GM12878 (cell line): Measurements from ENCODE around the gene CCNJL. TPM values are rescaled to one million over a fixed set of nuclear protein-coding genes. Genes with fewer than 3 reads are reported as not detected.
A peak's percentile ranks its signal among the peaks of the same experiment; 100 is the strongest.

ENCODE experiments used
- ATAC-seq: fragments of 200-7000 bp; cut with Tn5 transposase; 3 replicates; pipeline ENCODE4 v1.9.1; 2020; ENCODE audit warnings: mild to moderate bottlenecking, moderate library complexity
- BruUV-seq: library from RNA; stranded (reverse); fragments of 400-500 nt; replicated peaks from 2 replicates; lab custom pipeline; 2021; lab: Mats Ljungman, UMichigan
- CTCF ChIA-PET: fragments of 300-600 bp; sonication (Branson Sonifier 250); formaldehyde crosslinking; extraction: SDS; loops from one replicate; lab custom pipeline; 2021; ENCODE audit warnings: inconsistent platforms; lab: Yijun Ruan, JAX
- POLR2A ChIA-PET: fragments of 350-600 bp; formaldehyde crosslinking; extraction: SDS; loops from one replicate; lab custom pipeline; 2021; ENCODE audit warnings: inconsistent platforms; lab: Charles Lee
- RAD21 ChIA-PET: fragments of 300-600 bp; sonication (Branson Sonifier 250); formaldehyde crosslinking; loops from one replicate; lab custom pipeline; 2023; ENCODE audit warnings: antibody characterized with exemption; ENCODE audit not compliant: unreplicated experiment; lab: Charles Lee
- SMC1A ChIA-PET: fragments of 300-600 bp; sonication (Branson Sonifier 250); formaldehyde crosslinking; loops from one replicate; lab custom pipeline; 2023; ENCODE audit not compliant: unreplicated experiment, uncharacterized antibody; lab: Charles Lee
- DNase-seq: peaks from one replicate; pipeline ENCODE4 v3.0.0-alpha.2; 2011; ENCODE audit warnings: low read depth, low spot score
- FAIRE-seq: peaks from 3 replicates; lab custom pipeline; 2011; peaks lifted over from hg19 to GRCh38; lab: Jason Lieb, UNC
- H2AFZ ChIP-seq: 2 replicates; pipeline ENCODE4 v1.6.0; 2011; ENCODE audit warnings: low read depth, low read length, control low read depth; ENCODE audit not compliant: control insufficient read depth
- H3K27ac ChIP-seq: 2 replicates; pipeline ENCODE4 v1.5.1; 2011; ENCODE audit warnings: control low read depth; ENCODE audit not compliant: control insufficient read depth, insufficient read depth
- H3K27me3 ChIP-seq, 2 experiments: replicated peaks in 1 of 2; 2 replicates each; pipeline versions ENCODE4 v1.6.0 to v1.6.1; 2011; ENCODE audit warnings: low read length in 1 of 2; ENCODE audit not compliant: control insufficient read depth in 2 of 2, insufficient read depth in 2 of 2
- H3K36me3 ChIP-seq, 2 experiments: 2 replicates each; pipeline ENCODE4 v1.5.1; 2011; ENCODE audit warnings: low read length in 1 of 2; ENCODE audit not compliant: control insufficient read depth in 2 of 2, insufficient read depth in 2 of 2
- H3K4me1 ChIP-seq: 2 replicates; pipeline ENCODE4 v1.6.1; 2011; ENCODE audit warnings: mild to moderate bottlenecking, low read length, moderate library complexity, mixed read lengths; ENCODE audit not compliant: control insufficient read depth, insufficient read depth
- H3K4me2 ChIP-seq: 2 replicates; pipeline ENCODE4 v1.6.0; 2011; ENCODE audit warnings: control low read depth; ENCODE audit not compliant: control insufficient read depth, insufficient read depth
- H3K4me3 ChIP-seq: fragments of 200-600 bp; sonication (generic); 2 replicates; pipeline ENCODE4 v1.5.1; 2016
- H3K79me2 ChIP-seq: 2 replicates; pipeline ENCODE4 v1.6.0; 2011; ENCODE audit warnings: low read length; ENCODE audit not compliant: control insufficient read depth, insufficient read depth
- H3K9ac ChIP-seq: 2 replicates; pipeline ENCODE4 v1.8.0; 2011; ENCODE audit warnings: low read length, control low read depth, mixed read lengths; ENCODE audit not compliant: control insufficient read depth, insufficient read depth
- H3K9me3 ChIP-seq: replicated peaks from 3 replicates; pipeline ENCODE4 v1.5.1; 2011; ENCODE audit warnings: mild to moderate bottlenecking, low read length; ENCODE audit not compliant: control insufficient read depth, insufficient read depth
- H4K20me1 ChIP-seq: 2 replicates; pipeline ENCODE4 v1.6.0; 2011; ENCODE audit not compliant: control insufficient read depth, insufficient read depth
- SMC3 ChIP-seq: IDR thresholded peaks from 2 replicates; pipeline ENCODE4 v1.6.1; 2011; ENCODE audit warnings: low read length, improper control_type of control experiment, borderline replicate concordance
- SPI1 ChIP-seq: IDR thresholded peaks from 2 replicates; pipeline ENCODE4 v1.6.1; 2011; ENCODE audit warnings: low read depth, mild to moderate bottlenecking, low read length, moderate library complexity, borderline replicate concordance; ENCODE audit not compliant: insufficient read depth
- SRF ChIP-seq, 2 experiments: IDR thresholded peaks; 2 replicates each; pipeline ENCODE4 v1.6.1; 2011; ENCODE audit warnings: low read depth in 2 of 2, low read length in 2 of 2, mild to moderate bottlenecking in 1 of 2, moderate library complexity in 1 of 2
- TARDBP ChIP-seq: IDR thresholded peaks from 2 replicates; pipeline ENCODE4 v1.6.1; 2016; ENCODE audit warnings: borderline replicate concordance
- TCF12 ChIP-seq: IDR thresholded peaks from 2 replicates; pipeline ENCODE4 v1.6.1; 2011; ENCODE audit warnings: low read depth, mild to moderate bottlenecking, low read length
- WRNIP1 ChIP-seq: IDR thresholded peaks from 2 replicates; pipeline ENCODE4 v1.6.1; 2011; ENCODE audit warnings: low read depth, low read length, improper control_type of control experiment, borderline replicate concordance
- WGBS: methylation state at CpG from one replicate; pipeline ENCODE4 v1.1.6; 2016; ENCODE audit warnings: low lambda C conversion rate; ENCODE audit not compliant: insufficient replicate concordance, insufficient coverage; ENCODE audit errors: missing lambda C conversion rate; 5-methylcytosine and 5-hydroxymethylcytosine counted together
- in situ Hi-C: fragments of 300-500 bp; cut with MboI; formaldehyde crosslinking; loops from 9 replicates; pipeline ENCODE4 v1.14.3; 2018; ENCODE audit warnings: mixed read lengths
- intact Hi-C: fragments of 100-400 bp; cut with micrococcal nuclease; formaldehyde crosslinking; loops from one replicate; pipeline ENCODE4 v1.14.2; 2022; ENCODE audit not compliant: unreplicated experiment
- polyA plus RNA-seq, 11 experiments: library from polyadenylated mRNA; depleted of rRNA in 4 of 11; unstranded in 6 of 11; stranded (reverse) in 5 of 11; fragments of >200 nt; fragmentation: Nextera tagmentation in 4 of 11; fragmentation: Illumina TruSeq in 1 of 11; extraction: Ambion mirVana in 4 of 11; extraction: Trizol in 1 of 11; gene quantifications; 1 replicate in 1 of 11; 2 replicates in 10 of 11; pipeline versions ENCODE4 v1.2.1 to v1.2.3, GENCODE V29; 2011 to 2016; ENCODE audit warnings: inconsistent platforms in 2 of 11, missing spikeins in 2 of 11, low read depth in 1 of 11
- total RNA-seq, 4 experiments: library from RNA; depleted of rRNA in 3 of 4; stranded (reverse); fragments of >200 nt in 3 of 4; fragmentation: Illumina TruSeq in 1 of 4; extraction: Trizol in 1 of 4; gene quantifications; 2 replicates each; pipeline versions ENCODE4 v1.2.1 to v1.2.3, GENCODE V29; 2013 to 2021
- TF ChIP-seq, protein P1 (sequence below): fragments of 150-350 bp; IDR thresholded peaks from 2 replicates; pipeline ENCODE4 v1.6.1; 2016; ENCODE audit warnings: low read depth, low read length

CCNJL gene
- total and polyA plus RNA-seq, 10 of the 15 experiments (the other 5 are each of a cell fraction or from before 2014, with no cell fraction given): 0.09 to 0.20 (median 0.10) TPM; not detected in 7

GRCh38 chr5:160333721-160334120 is 21.4 kb upstream of the CCNJL start:
- H3K4me1 ChIP-seq: no peaks in the 10 kb centered on the region
- H3K4me2 ChIP-seq: no peak overlapping the region
- TF ChIP-seq, protein P1, sequence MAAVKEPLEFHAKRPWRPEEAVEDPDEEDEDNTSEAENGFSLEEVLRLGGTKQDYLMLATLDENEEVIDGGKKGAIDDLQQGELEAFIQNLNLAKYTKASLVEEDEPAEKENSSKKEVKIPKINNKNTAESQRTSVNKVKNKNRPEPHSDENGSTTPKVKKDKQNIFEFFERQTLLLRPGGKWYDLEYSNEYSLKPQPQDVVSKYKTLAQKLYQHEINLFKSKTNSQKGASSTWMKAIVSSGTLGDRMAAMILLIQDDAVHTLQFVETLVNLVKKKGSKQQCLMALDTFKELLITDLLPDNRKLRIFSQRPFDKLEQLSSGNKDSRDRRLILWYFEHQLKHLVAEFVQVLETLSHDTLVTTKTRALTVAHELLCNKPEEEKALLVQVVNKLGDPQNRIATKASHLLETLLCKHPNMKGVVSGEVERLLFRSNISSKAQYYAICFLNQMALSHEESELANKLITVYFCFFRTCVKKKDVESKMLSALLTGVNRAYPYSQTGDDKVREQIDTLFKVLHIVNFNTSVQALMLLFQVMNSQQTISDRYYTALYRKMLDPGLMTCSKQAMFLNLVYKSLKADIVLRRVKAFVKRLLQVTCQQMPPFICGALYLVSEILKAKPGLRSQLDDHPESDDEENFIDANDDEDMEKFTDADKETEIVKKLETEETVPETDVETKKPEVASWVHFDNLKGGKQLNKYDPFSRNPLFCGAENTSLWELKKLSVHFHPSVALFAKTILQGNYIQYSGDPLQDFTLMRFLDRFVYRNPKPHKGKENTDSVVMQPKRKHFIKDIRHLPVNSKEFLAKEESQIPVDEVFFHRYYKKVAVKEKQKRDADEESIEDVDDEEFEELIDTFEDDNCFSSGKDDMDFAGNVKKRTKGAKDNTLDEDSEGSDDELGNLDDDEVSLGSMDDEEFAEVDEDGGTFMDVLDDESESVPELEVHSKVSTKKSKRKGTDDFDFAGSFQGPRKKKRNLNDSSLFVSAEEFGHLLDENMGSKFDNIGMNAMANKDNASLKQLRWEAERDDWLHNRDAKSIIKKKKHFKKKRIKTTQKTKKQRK: no peak
- TF ChIP-seq SPI1: peak; percentile 40; the same call in 1 of the 2 replicates
- TF ChIP-seq TCF12: no peak
- TF ChIP-seq, all 136 proteins: peak for 1
- Histone ChIP-seq H3K9ac (no peak overlapping the region), H3K9me3 (no peaks in the 10 kb centered on the region), H3K79me2 (no peaks in the 10 kb centered on the region), H3K36me3 (no peaks in the 10 kb centered on the region), H3K4me3 (no peak overlapping the region), H3K27ac (no peak overlapping the region), H2AFZ (no peak overlapping the region), H4K20me1 (no peaks in the 10 kb centered on the region), H3K27me3 (no peaks in the 10 kb centered on the region; a peak in 1 of 4 replicates)
- ATAC-seq: no peak
- CTCF ChIA-PET: interaction anchor here (1.3 kb wide), 1 partner anchor 12 kb away, joined by 3 read pairs; no protein-coding TSS in a partner anchor
- no peak for DNase-seq
- WGBS: 12% methylated on average over 3 of the region's 3 CpGs
- no TSS peak for BruUV-seq
- POLR2A ChIA-PET: no interaction called here
- SMC1A ChIA-PET: no interaction called here
- intact Hi-C loops: no loop called here
- in situ Hi-C loops: no loop called here
- FAIRE-seq: no peak
- RAD21 ChIA-PET: no interaction called here

GRCh38 chr5:160330212-160330611 is 17.8 kb upstream of the CCNJL start:
- 40% methylated on average over 4 of the region's 4 CpGs for WGBS
- no peak for DNase-seq
- BruUV-seq: no TSS peak
- TF ChIP-seq TARDBP (no peak), WRNIP1 (no peak), SMC3 (no peak), SRF (IDR thresholded peaks at IDR 0.05; ENCODE audit: low read depth in 2 of 2, low read length in 2 of 2) (no peak)
- Histone ChIP-seq H3K36me3 (no peaks in the 10 kb centered on the region), H3K9ac (no peak overlapping the region), H2AFZ (no peak overlapping the region), H3K4me2 (no peak overlapping the region), H3K4me3 (no peak overlapping the region), H3K9me3 (no peaks in the 10 kb centered on the region), H3K4me1 (no peaks in the 10 kb centered on the region), H3K27me3 (no peaks in the 10 kb centered on the region; a peak in 1 of 4 replicates), H3K27ac (no peak overlapping the region), H3K79me2 (no peaks in the 10 kb centered on the region), H4K20me1 (no peaks in the 10 kb centered on the region)
- CTCF ChIA-PET: interaction anchor here (1.3 kb wide), 1 partner anchor 61 kb away, joined by 3 read pairs; no protein-coding TSS in a partner anchor
- SMC1A ChIA-PET: no interaction called here
- FAIRE-seq: peak; percentile 18
- POLR2A ChIA-PET: no interaction called here
- in situ Hi-C loops (no loop called here), intact Hi-C loops (no loop called here)
- RAD21 ChIA-PET: no interaction called here
- ATAC-seq: no peak
